Mesothelial cell of epicardium (in vitro differentiated cells): ENCODE measurements around the gene OR8A1. TPM values are rescaled to one million over a fixed set of nuclear protein-coding genes. Genes with fewer than 3 reads are reported as not detected.

ENCODE experiments used
- DNase-seq, 2 experiments: peaks; one replicate each; pipeline ENCODE4 v3.0.0; 2021; ENCODE audit warnings: low spot score in 2 of 2; ENCODE audit not compliant: unreplicated experiment in 2 of 2
- H3K27ac Mint-ChIP-seq: 2 replicates; pipeline ENCODE4 v1.8.0; 2021; ENCODE audit warnings: mixed read lengths
- H3K27me3 Mint-ChIP-seq: 2 replicates; pipeline ENCODE4 v1.8.0; 2021; ENCODE audit warnings: low read depth, mixed read lengths
- H3K36me3 Mint-ChIP-seq: 2 replicates; pipeline ENCODE4 v1.8.0; 2021; ENCODE audit warnings: mixed read lengths
- H3K4me1 Mint-ChIP-seq: 2 replicates; pipeline ENCODE4 v1.8.0; 2021; ENCODE audit warnings: mixed read lengths
- H3K4me3 Mint-ChIP-seq: 2 replicates; pipeline ENCODE4 v1.8.0; 2021; ENCODE audit warnings: mild to moderate bottlenecking, moderate library complexity, mixed read lengths
- H3K9me3 Mint-ChIP-seq: 2 replicates; pipeline ENCODE4 v1.8.0; 2021; ENCODE audit warnings: mixed read lengths
- total RNA-seq: library from RNA; stranded (reverse); gene quantifications from 3 replicates; pipeline ENCODE4 v1.2.1, GENCODE V29; 2021
- TF ChIP-seq, protein P1 (sequence below): fragments of 200-600 bp; sonication (generic); IDR thresholded peaks from one replicate; pipeline ENCODE4 v1.5.0; 2021; ENCODE audit warnings: antibody characterized with exemption; ENCODE audit not compliant: unreplicated experiment

OR8A1 gene
- total RNA-seq, 1 donor from 2014 or later, result not detected

- Mint-ChIP-seq H3K4me1 (no peaks in the 10 kb centered on the region), H3K27ac (no peak overlapping the region), H3K36me3 (no peaks in the 10 kb centered on the region), H3K4me3 (no peak overlapping the region), H3K9me3 (no peaks in the 10 kb centered on the region), H3K27me3 (peaks cover 20% of the 10 kb centered on the region)
- TF ChIP-seq, protein P1, sequence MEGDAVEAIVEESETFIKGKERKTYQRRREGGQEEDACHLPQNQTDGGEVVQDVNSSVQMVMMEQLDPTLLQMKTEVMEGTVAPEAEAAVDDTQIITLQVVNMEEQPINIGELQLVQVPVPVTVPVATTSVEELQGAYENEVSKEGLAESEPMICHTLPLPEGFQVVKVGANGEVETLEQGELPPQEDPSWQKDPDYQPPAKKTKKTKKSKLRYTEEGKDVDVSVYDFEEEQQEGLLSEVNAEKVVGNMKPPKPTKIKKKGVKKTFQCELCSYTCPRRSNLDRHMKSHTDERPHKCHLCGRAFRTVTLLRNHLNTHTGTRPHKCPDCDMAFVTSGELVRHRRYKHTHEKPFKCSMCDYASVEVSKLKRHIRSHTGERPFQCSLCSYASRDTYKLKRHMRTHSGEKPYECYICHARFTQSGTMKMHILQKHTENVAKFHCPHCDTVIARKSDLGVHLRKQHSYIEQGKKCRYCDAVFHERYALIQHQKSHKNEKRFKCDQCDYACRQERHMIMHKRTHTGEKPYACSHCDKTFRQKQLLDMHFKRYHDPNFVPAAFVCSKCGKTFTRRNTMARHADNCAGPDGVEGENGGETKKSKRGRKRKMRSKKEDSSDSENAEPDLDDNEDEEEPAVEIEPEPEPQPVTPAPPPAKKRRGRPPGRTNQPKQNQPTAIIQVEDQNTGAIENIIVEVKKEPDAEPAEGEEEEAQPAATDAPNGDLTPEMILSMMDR, result no peak
- no peak for DNase-seq
Observed at GRCh38 chr11:124556828-124557227, 13.0 kb upstream of the OR8A1 start.

DNA sequence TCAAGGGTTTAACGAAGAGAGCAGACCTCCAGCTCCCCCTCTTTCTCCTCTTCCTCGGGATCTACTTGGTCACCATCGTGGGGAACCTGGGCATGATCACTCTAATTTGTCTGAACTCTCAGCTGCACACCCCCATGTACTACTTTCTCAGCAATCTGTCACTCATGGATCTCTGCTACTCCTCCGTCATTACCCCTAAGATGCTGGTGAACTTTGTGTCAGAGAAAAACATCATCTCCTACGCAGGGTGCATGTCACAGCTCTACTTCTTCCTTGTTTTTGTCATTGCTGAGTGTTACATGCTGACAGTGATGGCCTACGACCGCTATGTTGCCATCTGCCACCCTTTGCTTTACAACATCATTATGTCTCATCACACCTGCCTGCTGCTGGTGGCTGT, 363 bp downstream of the OR8A1 start:
- Mint-ChIP-seq H3K27me3 (peaks cover 45% of the 10 kb centered on the region), H3K27ac (no peak overlapping the region), H3K4me3 (no peak overlapping the region), H3K9me3 (peaks cover 13% of the 10 kb centered on the region), H3K36me3 (no peaks in the 10 kb centered on the region), H3K4me1 (no peaks in the 10 kb centered on the region)
- TF ChIP-seq, protein P1, result no peak
- DNase-seq, result no peak

- Mint-ChIP-seq H3K27me3 (peaks cover 15% of the 10 kb centered on the region), H3K27ac (no peak overlapping the region), H3K9me3 (peaks cover 13% of the 10 kb centered on the region), H3K36me3 (no peaks in the 10 kb centered on the region), H3K4me3 (no peak overlapping the region), H3K4me1 (no peaks in the 10 kb centered on the region)
- TF ChIP-seq, protein P1, result no peak
- no peak for DNase-seq
Observed at GRCh38 chr11:124577716-124578427, 8.1 kb downstream of the OR8A1 start.

GRCh38 chr11:124578761-124579160, 9.0 kb downstream of the OR8A1 start:
- Mint-ChIP-seq H3K36me3 (no peaks in the 10 kb centered on the region), H3K27me3 (peaks cover 11% of the 10 kb centered on the region), H3K4me3 (no peak overlapping the region), H3K4me1 (no peaks in the 10 kb centered on the region), H3K9me3 (peaks cover 9% of the 10 kb centered on the region), H3K27ac (no peak overlapping the region)
- TF ChIP-seq, protein P1, result no peak
- no peak for DNase-seq

DNA sequence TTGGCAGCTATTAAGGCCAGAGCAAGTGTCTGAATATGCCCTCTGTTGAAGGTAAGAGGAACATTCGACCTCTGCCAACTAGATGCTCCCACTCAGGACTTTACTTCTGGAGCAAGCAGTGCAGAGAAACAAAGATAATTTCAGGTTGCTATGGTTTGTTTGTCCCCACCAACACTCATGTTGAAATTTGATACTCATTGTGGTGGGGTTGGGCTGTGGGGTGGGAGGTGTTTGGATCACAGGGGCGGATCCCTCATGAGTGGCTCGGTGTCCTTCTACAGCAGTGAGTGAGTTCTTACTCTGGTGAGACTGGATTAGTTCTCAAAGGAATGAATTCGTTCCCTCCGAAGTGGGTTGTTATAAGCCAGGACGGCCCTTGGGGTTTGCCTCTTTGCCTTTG, 12.0 kb downstream of the OR8A1 start:
- TF ChIP-seq, protein P1, result no peak
- Mint-ChIP-seq H3K36me3 (no peaks in the 10 kb centered on the region), H3K27ac (no peak overlapping the region), H3K27me3 (peaks cover 9% of the 10 kb centered on the region), H3K9me3 (no peaks in the 10 kb centered on the region), H3K4me3 (no peak overlapping the region), H3K4me1 (no peaks in the 10 kb centered on the region)
- DNase-seq, result no peak
